Activated naive CD8-positive, alpha-beta T cell treated with anti-CD3 and anti-CD28 coated beads, Interleukin-2, amount 10 ng/mL, durations not matched to agents 7 days and 5 days (primary cell): ENCODE results near the gene KLHDC10. TPM values are rescaled to one million over a fixed set of nuclear protein-coding genes. Genes with fewer than 3 reads are reported as not detected.
"Not testable (repeated sequence)": the region's sequence is repeated elsewhere in the genome, so short reads cannot be mapped to it uniquely, and the experiment has no call there.

Experiments
- ATAC-seq: fragments of 150-1000 bp; cut with Tn5 transposase; one replicate; pipeline ENCODE4 v1.10.0; 2021; ENCODE audit warnings: low read depth, moderate library complexity
- POLR2A ChIA-PET: fragments of 350-600 bp; sonication (Branson Sonifier 250); formaldehyde crosslinking; loops from one replicate; lab custom pipeline; 2021; ENCODE audit warnings: antibody characterized with exemption; lab: Charles Lee
- DNase-seq: peaks from one replicate; pipeline ENCODE4 v3.0.0; 2021
- H3K27ac Mint-ChIP-seq: one replicate; pipeline ENCODE4 v1.8.0; 2022; ENCODE audit warnings: mild to moderate bottlenecking, mixed read lengths
- H3K27me3 Mint-ChIP-seq: one replicate; pipeline ENCODE4 v1.8.0; 2022; ENCODE audit warnings: mild to moderate bottlenecking, moderate library complexity, mixed read lengths
- H3K36me3 Mint-ChIP-seq: one replicate; pipeline ENCODE4 v1.8.0; 2021; ENCODE audit warnings: mild to moderate bottlenecking, mixed read lengths
- H3K4me1 Mint-ChIP-seq: one replicate; pipeline ENCODE4 v1.8.0; 2021; ENCODE audit warnings: mixed read lengths
- H3K4me3 Mint-ChIP-seq: one replicate; pipeline ENCODE4 v1.8.0; 2022; ENCODE audit warnings: mild to moderate bottlenecking, moderate library complexity, mixed read lengths
- H3K9me3 Mint-ChIP-seq: one replicate; pipeline ENCODE4 v1.8.0; 2021; ENCODE audit warnings: mixed read lengths
- total RNA-seq, 2 experiments: library from RNA; stranded (reverse); gene quantifications; one replicate each; pipeline ENCODE4 v1.2.3, GENCODE V29; 2021

Gene KLHDC10
- total RNA-seq, 2 experiments from 2014 or later = 15.6 to 15.7 TPM

GRCh38 chr7:130142654-130143333 lies 72.5 kb downstream of the KLHDC10 start:
- no peak for DNase-seq
- Mint-ChIP-seq H3K4me1 (no peaks in the 10 kb centered on the region), H3K27me3 (peaks cover 14% of the 10 kb centered on the region), H3K36me3 (peaks cover 12% of the 10 kb centered on the region), H3K4me3 (no peak overlapping the region), H3K9me3 (no peaks in the 10 kb centered on the region), H3K27ac (no peak overlapping the region)
- no peak for ATAC-seq
- POLR2A ChIA-PET = no interaction called here

DNA sequence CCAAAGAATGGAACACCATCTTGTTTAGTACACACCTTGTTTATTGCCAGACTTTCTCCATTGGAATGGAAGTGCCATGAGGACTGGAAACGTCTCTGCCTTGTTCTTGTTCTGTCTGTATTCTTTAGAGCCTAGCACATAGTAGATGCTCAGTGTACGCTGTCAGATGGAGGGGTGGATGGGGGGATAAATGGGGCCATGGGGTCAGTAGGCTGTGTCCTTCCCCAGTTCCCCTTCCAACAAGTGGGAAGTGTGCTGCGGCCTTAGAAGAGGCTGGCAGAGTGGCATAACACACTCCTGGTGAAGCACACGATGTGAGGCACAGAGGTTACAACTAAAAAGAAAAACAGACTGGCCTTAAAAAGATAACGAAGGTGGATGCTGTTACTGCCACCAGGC lies 73.0 kb downstream of the KLHDC10 start:
- no peaks in the 10 kb centered on the region for H3K9me3 Mint-ChIP-seq
- no peak overlapping the region for H3K4me3 Mint-ChIP-seq
- POLR2A ChIA-PET = no interaction called here
- ATAC-seq = no peak
- H3K4me1 Mint-ChIP-seq = no peaks in the 10 kb centered on the region
- peaks cover 8% of the 10 kb centered on the region for H3K36me3 Mint-ChIP-seq
- H3K27ac Mint-ChIP-seq = no peak overlapping the region
- no peak for DNase-seq
- H3K27me3 Mint-ChIP-seq = peaks cover 20% of the 10 kb centered on the region

DNA sequence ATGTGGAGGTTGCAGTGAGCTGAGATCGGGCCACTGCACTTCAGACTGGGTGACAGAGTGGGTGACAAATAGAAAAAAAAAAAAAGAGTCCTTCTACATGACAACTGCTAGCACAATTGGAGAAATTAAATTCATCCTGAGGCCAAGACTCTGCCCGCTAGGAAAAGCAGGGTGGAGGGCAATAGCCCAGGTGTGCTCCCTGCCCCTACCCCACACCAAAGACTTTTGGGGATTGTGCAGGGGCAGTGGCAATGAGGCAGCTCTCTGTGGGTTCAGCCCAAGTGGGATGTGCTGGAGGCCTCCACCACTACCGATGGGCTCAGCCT lies 73.6 kb downstream of the KLHDC10 start:
- POLR2A ChIA-PET = no interaction called here
- no peak for ATAC-seq
- Mint-ChIP-seq H3K4me3 (no peak overlapping the region), H3K27ac (no peak overlapping the region), H3K36me3 (peaks cover 7% of the 10 kb centered on the region), H3K27me3 (peaks cover 24% of the 10 kb centered on the region), H3K4me1 (no peaks in the 10 kb centered on the region), H3K9me3 (no peaks in the 10 kb centered on the region)
- no peak for DNase-seq

DNA sequence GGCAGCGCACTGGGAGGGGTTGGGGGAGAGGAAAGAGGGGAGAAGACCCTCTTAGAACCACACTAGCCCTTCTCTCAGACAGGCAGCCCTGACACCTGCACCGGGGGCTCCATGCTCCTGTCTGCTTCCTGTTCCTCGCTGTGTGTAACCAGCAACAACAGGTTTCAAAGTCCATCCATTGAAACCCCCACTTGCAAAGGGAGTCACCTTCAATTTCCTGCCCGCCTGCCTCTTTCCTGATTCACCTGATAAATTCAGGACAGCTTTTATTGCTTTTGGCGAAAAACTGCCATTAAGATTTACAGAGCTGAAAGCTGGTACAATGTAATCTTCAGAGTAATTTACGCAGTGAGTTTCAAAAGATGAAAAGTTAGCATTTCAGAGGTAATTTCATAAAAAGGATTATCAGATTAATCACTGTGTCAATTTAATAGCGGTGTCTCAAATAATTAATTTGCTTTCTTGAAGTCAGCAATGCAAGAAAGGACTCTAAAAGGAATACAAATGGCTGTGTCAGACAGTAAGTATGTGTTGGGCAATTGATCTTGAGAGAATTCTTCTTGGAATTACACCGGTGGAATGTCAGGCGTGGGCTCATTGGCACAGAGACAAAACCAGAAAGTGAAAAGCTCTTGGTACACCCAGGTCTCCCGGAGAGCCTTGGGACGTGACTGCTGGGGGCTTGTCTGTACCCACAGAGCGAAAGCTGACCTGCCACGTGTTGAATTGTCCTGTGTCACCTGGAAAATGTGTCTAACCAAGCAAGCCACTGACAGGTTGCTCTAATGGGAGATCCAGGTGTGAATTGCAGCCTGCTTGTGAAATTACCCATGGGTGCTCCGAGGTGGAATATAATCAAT lies 74.2 kb downstream of the KLHDC10 start:
- H3K27me3 Mint-ChIP-seq = peaks cover 26% of the 10 kb centered on the region
- no peaks in the 10 kb centered on the region for H3K9me3 Mint-ChIP-seq
- DNase-seq (no peak), ATAC-seq (no peak)
- peaks cover 3% of the 10 kb centered on the region for H3K36me3 Mint-ChIP-seq
- no peak overlapping the region for H3K4me3 Mint-ChIP-seq
- H3K4me1 Mint-ChIP-seq = no peaks in the 10 kb centered on the region
- POLR2A ChIA-PET = no interaction called here
- H3K27ac Mint-ChIP-seq = no peak overlapping the region

DNA sequence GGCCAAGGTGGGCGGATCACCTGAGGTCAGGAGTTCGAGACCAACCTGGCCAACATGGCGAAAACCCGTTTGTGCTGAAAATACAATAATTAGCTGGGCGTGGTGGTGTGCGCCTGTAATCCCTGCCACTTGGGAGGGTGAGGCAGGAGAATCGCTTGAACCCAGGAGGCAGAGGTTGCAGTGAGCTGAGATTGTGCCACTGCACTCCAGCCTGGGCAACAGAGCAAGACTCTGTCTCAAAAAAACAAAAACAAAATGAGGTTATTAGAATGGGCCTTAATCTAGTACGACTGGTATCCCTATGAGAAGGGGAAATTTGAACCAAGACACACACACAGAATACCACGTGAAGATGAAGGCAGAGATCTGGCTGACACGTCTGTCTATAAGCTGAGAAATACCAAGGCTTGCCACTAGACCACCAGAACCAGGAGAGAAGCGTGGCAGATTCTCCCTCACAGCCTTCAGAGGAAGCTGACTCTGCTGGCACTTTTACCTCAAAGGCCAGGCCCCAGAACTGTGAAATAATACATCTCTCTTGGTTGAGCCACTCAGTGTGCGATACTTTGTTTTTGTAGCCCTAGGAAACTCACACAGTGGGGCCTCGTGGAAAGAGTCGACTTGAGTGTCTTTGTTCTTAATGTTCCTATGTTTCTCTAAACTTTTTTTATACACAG lies 75.2 kb downstream of the KLHDC10 start:
- POLR2A ChIA-PET = no interaction called here
- no peak for ATAC-seq
- peaks cover 26% of the 10 kb centered on the region for H3K27me3 Mint-ChIP-seq
- no peak for DNase-seq
- no peak overlapping the region for H3K4me3 Mint-ChIP-seq
- H3K9me3 Mint-ChIP-seq = no peaks in the 10 kb centered on the region
- H3K4me1 Mint-ChIP-seq = no peaks in the 10 kb centered on the region
- no peak overlapping the region for H3K27ac Mint-ChIP-seq
- no peaks in the 10 kb centered on the region for H3K36me3 Mint-ChIP-seq

DNA sequence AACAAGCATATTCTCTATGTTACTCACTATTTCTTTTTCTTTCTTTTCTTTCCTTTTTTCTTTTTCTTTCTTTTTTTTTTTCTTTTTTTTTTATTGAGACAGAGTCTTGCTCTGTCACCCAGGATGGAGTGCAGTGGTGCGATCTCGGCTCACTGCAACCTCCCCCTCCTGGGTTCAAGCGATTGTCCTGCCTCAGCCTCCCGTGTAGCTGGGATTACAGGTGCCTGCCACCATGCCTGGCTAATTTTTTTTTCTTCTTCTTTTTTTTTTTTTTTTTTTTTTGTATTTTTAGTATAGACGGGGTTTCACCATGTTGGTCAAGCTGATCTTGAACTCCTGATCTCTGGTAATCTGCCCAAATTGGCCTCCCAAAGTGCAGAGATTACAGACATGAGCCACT lies 75.8 kb downstream of the KLHDC10 start:
- H3K36me3 Mint-ChIP-seq, POLR2A ChIA-PET, H3K4me3 Mint-ChIP-seq, H3K9me3 Mint-ChIP-seq, ATAC-seq, DNase-seq, H3K4me1 Mint-ChIP-seq, H3K27ac Mint-ChIP-seq: not testable (repeated sequence)
- H3K27me3 Mint-ChIP-seq = peaks cover 26% of the 10 kb centered on the region

DNA sequence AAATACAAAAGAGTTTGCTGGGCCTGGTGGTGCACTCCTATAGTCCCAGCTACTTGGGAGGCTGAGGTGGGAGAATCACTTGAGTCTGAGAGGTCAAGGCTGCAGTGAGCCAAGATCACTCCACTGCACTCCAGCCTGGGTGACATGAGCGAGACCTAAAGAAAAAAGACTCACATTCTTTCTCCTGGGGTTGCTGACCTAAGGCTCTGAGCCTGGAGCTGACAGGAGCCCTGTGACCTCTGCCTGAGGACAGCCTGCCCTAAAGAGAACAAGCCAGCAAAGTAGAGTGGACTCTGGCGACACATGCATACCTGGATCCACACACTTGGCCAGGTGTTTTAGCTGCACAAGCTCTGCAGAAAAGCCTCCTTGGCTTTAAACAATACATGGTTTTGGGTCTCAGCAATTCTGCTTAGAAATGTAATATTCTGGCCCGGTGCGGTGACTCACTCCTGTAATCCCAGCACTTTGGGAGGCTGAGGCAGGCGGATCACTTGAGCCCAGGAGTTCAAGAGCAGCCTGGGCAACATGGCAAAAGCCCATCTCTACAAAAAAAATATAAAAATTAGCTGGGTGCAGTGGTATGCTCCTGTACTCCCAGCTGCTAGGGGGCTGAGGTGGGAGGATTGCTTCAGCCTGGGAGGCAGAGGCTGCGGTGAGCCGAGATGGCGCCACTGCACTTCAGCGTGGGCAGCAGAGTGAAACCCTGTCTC lies 76.5 kb downstream of the KLHDC10 start:
- Mint-ChIP-seq H3K9me3 (no peaks in the 10 kb centered on the region), H3K36me3 (no peaks in the 10 kb centered on the region), H3K4me1 (no peaks in the 10 kb centered on the region), H3K27me3 (peaks cover 22% of the 10 kb centered on the region), H3K4me3 (no peak overlapping the region), H3K27ac (no peak overlapping the region)
- ATAC-seq (no peak), DNase-seq (no peak)
- POLR2A ChIA-PET = no interaction called here

DNA sequence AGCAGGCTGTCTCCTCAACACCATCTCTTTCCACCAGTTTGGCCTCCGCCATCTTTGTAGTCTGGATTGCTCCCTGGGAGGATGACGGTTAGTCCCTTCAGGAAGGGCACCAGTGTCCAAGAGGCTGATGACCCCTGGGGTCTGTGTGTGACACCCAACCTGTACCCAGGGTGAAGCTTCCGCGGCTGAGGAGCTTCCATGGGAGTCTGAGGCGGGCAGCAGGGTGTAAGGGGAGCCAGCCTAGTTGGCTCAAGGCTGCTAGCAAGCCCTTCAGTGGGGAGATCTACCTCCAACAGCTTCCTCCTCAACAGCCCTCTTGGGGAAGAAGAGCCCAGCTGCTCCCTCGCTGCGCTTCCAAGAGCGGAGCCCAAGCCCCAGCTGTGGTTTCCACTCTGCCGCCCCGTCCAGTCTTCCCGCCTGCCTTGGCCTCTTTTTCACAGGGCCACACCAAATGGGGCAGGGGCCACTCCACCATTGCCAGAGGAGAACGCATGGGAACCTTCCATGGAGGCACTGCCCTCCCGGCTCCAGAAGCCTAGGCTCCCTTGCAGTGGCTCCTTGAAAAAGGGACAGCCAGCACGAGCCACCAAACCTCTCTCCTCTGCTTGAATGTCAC lies 77.5 kb downstream of the KLHDC10 start:
- no peaks in the 10 kb centered on the region for H3K4me1 Mint-ChIP-seq
- no peaks in the 10 kb centered on the region for H3K9me3 Mint-ChIP-seq
- peaks cover 22% of the 10 kb centered on the region for H3K27me3 Mint-ChIP-seq
- H3K4me3 Mint-ChIP-seq = no peak overlapping the region
- ATAC-seq = no peak
- no peak for DNase-seq
- no peak overlapping the region for H3K27ac Mint-ChIP-seq
- POLR2A ChIA-PET = no interaction called here
- H3K36me3 Mint-ChIP-seq = no peaks in the 10 kb centered on the region

DNA sequence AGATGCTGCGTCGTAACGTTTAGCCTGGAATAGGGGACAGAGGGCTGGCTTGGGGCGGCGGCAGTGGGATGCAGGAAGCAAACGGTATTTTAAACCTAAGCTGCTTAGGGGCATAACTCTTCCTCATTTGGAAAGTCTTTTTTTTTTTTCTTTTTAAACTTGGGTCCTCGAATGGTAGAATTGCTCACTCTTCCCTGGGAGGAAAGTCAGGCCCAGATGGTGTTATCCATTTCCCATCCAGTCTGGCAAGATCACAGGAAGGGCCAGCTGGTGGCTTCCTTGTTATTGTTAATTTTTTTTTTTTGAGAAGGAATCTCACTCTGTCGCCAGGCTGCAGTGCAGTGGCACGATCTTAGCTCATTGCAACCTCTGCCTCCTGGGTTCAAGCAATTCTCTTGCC lies 78.2 kb downstream of the KLHDC10 start:
- H3K4me1 Mint-ChIP-seq = no peaks in the 10 kb centered on the region
- POLR2A ChIA-PET = no interaction called here
- no peak overlapping the region for H3K27ac Mint-ChIP-seq
- H3K27me3 Mint-ChIP-seq = peaks cover 22% of the 10 kb centered on the region
- no peaks in the 10 kb centered on the region for H3K9me3 Mint-ChIP-seq
- ATAC-seq (no peak), DNase-seq (no peak)
- no peaks in the 10 kb centered on the region for H3K36me3 Mint-ChIP-seq
- H3K4me3 Mint-ChIP-seq = no peak overlapping the region

GRCh38 chr7:130149281-130150139 lies 79.2 kb downstream of the KLHDC10 start:
- H3K4me1 Mint-ChIP-seq = no peaks in the 10 kb centered on the region
- H3K9me3 Mint-ChIP-seq = no peaks in the 10 kb centered on the region
- H3K4me3 Mint-ChIP-seq = no peak overlapping the region
- H3K36me3 Mint-ChIP-seq = no peaks in the 10 kb centered on the region
- peaks cover 19% of the 10 kb centered on the region for H3K27me3 Mint-ChIP-seq
- ATAC-seq (no peak), DNase-seq (no peak)
- H3K27ac Mint-ChIP-seq = no peak overlapping the region
- POLR2A ChIA-PET = no interaction called here

GRCh38 chr7:130150587-130150986 lies 80.3 kb downstream of the KLHDC10 start:
- Mint-ChIP-seq H3K9me3 (no peaks in the 10 kb centered on the region), H3K4me1 (no peaks in the 10 kb centered on the region), H3K27me3 (peaks cover 20% of the 10 kb centered on the region), H3K27ac (no peak overlapping the region), H3K36me3 (peaks cover 2% of the 10 kb centered on the region), H3K4me3 (no peak overlapping the region)
- ATAC-seq (no peak), DNase-seq (no peak)
- POLR2A ChIA-PET = no interaction called here
